NCI-H2171 treated with DMSO at 0.1 percent for 48 hours (cell line): ENCODE results near the gene INCA1.

Experiments used
- DNase-seq: peaks from one replicate; lab custom pipeline; 2025; lab: John Stamatoyannopoulos, UW

The INCA1 gene

DNA sequence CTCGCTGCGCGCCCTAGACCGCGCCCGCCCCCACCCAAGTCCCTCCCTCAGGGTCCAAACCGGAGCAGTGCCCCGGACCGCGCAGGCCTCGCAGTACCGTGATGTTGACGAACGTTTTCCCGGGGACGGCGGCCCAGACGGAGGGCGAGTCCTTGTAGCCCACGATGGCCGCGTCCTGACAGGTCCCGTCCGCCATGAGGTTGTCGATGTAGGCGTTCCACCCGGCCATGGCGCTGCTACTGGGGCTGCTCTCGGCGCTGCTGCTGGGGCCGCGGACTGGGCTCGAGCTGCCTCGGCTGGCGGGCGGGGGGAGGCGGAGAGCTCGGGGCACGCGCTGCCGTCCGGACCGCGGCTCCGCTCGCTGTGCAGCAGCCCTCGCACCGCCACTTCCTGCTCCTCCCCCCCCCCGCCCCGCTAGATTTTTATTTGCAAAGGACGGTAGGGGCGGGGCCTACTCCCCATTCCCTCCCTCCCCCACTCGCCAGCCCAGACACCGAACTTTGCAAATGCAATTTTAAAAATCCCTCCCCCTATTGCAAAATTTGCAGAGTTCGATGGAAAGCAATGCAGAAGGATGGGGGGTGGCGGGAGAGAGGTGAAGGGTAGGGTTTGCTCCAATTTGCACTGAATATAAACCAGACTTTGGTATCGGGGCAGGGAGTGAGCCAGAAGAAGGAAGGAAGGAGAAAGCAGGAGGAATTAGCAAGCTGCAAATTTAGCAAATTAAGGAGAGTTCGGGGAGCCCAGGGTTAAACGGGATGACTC is 49.0 kb downstream of the INCA1 start, which contains the start of gene PFN1:
PFN1 (minus strand) TSS at position 365 of the 765 bp plus-strand sequence; CDS start at position 229, 136 bp downstream.
- DNase-seq = peak; percentile 87

- peak; percentile 41 for DNase-seq
Observed at GRCh38 chr17:4947411-4948165, 49.7 kb downstream of the INCA1 start.

DNA sequence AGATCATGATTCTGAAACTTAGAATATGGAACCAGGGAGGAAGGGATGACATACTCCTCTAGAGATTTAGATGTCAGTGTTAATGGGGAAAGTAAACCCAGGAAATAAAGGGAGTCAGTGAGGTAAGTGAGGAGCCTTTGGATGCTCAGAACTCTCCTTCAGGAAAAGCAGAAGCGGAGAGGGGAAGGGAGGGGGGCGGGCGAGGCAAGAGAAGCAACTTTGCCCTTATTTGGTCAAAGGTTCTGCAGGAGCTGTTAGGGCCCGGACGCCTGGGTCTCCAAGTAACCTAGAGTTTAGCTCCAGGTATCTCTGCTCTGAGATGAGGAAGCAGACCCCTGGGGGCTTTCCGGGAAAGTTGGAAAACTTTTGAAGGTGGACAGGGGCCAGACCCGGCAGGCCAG is 50.3 kb downstream of the INCA1 start:
- no peak for DNase-seq

GRCh38 chr17:4946312-4946976 is 50.9 kb downstream of the INCA1 start:
- no peak for DNase-seq

- DNase-seq = no peak
Observed at GRCh38 chr17:4945944-4946280, 51.4 kb downstream of the INCA1 start.

DNA sequence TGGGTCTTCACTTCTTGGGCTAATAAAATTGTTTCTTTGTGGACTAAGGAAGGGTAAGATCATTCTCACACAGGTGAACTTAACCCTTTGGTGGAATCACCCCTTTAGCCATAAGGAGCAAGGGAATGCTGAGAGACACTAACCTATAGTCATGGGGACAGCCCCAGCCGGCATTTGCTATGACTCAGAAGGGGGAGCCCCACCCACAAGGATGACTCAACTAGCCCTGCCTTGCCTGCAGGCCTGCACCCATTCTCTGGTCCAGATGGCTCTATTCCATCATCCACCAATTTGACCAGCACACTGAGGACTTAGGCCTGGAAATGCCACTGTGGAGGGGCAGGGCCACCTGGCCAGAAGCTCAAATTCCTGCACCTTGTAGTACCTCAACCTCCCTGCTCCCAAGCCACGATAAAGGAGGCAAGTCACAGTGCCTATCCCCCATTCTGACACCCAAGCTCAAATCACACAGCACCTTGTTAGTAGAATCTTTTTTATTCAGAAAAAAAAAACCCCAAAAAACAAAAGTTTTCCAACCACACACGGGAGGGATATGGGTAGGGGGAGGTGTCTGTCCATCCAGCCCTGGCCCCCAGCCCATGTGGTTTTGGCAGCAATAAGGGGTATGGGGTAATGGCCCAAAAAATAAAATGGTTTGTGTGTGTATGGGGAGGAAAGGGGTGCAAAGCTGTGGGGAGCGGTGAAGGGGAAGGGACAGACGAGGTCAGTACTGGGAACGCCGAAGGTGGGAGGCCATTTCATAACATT is 52.0 kb downstream of the INCA1 start:
- no peak for DNase-seq

DNA sequence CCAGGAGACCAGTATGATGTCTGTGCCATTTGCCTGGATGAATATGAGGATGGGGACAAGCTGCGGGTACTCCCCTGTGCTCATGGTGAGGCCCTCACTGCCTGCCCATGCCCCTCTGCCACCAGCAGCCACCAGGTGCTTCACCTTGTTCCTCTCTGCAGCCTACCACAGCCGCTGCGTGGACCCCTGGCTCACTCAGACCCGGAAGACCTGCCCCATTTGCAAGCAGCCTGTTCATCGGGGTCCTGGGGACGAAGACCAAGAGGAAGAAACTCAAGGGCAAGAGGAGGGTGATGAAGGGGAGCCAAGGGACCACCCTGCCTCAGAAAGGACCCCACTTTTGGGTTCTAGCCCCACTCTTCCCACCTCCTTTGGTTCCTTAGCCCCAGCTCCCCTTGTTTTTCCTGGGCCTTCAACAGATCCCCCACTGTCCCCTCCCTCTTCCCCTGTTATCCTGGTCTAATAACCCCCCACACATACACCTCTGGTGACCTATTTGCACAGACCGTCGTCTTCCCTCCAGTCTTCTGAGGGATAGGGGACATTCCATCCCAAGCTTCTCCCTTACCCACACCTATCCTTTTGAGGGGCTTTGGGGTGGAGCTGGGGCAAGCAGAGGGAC is 52.7 kb downstream of the INCA1 start:
- no peak for DNase-seq

- DNase-seq = no peak
Observed at GRCh38 chr17:4944163-4944553, 53.2 kb downstream of the INCA1 start.

DNA sequence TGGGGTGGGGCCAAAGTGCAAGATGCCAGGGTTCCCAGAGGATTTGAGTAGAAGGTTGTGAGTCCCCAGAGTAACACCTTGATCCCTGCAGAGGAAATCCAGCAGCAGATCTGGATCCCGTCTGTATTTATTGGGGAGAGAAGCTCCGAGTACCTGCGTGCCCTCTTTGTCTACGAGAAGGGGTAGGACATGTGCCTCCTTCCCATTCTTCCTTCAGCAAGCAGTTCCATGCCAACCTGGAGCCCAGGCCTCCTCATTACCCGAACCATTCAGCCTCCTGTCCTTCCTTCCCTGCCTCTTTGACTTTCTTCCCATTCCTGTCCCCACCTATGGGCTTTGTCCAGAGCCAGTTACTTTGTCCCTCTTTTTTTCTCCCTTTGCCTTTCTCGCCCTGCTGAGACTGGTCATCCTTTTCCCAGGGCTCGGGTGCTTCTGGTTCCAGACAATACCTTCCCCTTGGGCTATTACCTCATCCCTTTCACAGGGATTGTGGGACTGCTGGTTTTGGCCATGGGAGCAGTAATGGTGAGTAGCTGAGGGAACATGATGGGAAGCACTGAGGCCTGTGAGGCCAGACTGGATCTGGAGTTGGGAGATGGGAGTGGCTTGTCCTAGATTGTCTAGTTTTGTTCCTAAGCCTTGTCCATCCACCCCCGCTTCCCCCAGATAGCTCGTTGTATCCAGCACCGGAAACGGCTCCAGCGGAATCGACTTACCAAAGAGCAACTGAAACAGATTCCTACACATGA is 54.4 kb downstream of the INCA1 start:
- no peak for DNase-seq

- no peak for DNase-seq
Observed at GRCh38 chr17:4941319-4941610, 56.1 kb downstream of the INCA1 start.

DNA sequence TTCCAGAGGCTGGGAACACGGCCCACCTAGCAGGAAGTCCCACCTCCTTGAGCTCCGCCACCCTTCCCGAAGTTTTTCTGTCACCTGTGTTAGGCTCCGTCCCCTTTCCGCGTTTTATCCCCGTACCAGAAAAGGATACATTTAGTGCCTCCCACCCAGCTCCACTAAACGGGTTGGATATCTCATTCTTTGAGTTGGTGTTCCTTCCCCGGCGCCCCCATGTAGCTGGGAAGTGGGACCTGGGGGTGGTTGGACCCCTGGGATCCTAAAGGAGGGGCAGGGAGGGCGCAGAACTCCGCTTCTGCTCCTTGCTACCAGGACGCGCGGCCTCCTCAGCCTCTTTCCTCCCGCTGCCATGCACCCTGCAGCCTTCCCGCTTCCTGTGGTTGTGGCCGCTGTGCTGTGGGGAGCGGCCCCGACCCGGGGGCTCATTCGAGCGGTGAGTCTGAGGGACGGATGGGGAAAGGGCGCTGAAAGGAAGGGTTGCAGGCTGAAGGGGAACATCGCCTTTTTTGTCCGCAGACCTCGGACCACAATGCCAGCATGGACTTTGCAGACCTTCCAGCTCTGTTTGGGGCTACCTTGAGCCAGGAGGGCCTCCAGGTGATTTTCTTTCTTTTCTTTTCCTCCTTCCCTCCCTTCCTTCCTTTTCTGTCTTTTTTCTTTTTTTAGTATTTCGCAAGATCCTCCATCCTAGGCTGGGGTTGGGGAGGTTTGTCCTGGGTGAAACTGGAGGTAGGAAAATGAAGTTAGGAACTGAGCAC is 56.6 kb downstream of the INCA1 start:
- no peak for DNase-seq

DNA sequence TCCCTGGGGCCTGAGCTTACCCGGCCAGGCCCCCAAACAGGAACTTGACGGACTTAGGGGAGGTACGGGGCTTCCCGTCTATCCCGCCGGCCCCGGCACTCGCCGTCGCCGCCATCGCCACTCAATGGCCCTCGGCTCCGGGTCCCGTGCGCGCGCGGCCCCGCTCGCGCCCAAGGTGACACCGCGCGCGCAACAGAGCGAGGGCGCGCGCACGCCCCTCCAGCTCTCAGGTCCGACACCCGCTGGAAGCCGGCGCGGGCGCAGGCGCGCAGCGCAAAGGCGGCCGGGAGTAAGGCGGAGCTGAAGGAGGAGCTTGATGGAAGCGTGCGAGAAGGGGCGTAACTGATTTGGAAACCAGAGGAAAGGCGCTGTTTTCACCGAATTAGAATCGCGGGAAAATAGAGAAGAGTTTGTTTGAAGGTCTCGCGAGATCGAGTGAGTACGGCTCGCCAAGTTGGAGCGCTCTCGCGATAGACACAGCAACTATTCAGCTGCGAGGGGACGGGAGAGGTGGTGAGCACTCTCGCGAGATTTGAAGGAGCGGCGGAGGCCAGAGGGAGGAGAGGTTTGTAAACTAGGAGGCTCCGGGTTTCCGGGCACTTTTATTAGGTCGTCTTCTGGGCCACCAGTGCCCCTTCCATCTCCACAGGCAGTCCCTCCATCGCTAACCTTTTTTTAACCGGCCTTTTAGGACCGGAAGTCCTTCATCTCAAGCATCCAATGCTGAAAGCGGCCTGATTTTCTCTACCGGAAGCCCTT is 57.3 kb downstream of the INCA1 start, which contains the start of the genes RNF167 and SLC25A11:
RNF167 (plus strand) TSS at position 473 of the 759 bp plus-strand sequence. CDS start 642 bp downstream, outside the sequence.
SLC25A11 (minus strand) TSS at position 251 of the 759 bp plus-strand sequence; CDS start at position 115, 136 bp downstream.
- peak; percentile 100 for DNase-seq

DNA sequence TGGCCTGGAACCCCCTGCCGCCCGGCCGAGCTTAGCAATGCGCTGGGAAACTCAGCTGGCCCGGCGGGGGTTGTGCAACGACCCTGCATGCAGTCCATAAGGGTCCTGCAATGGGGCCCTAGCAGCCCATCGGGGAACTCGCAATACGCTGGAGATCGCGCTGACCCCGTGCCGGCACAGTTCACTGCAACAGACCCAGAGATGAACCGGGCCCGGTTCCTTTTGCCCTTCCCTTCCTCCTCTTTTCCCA is 57.9 kb downstream of the INCA1 start:
- DNase-seq = no peak

DNA sequence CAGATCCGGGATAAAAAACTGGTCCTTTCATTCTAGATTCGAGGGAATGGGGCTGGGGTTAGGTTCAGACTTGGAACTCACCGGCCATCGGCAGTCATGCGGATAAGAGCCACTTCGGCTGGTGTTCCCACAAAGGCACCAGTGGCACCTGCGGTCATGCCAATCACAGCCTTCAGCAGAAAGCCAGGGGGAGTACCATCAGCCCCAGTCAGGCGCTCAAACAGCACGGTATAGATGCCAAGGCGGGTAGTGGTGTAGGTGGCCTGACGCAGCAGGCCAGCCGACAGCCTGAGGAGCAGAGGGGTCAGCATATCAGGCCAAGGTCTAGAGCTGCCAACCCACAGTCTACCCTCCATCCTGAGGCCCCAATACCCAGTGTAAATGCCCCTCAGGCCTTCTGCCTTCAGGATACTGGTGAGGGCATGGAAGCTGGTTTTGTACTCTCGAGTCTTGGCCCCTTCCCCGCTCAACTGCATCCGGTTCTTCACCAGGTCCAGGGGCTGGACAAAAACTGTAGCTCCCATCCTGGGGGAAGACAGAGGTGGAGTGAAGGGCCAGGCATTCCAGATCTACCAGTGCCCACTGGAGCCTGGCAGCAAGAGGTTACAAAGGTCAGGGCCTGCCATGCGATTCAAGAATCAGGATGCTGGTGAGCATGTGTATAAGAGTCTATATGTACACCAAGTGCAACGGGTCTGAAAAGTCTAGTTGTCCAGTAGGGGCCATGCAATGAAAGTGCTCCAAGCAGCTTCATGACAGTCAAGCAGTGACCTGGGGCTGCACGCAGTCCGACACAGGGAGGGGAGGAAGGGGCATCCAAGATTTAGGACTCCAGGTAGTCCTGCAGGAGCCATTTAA is 58.4 kb downstream of the INCA1 start:
- no peak for DNase-seq
